GM18526 (cell line): ENCODE data around the gene WAPL.
A peak's percentile ranks its signal among the peaks of the same experiment; 100 is the strongest.

Source experiments
- POLR2A ChIP-seq: IDR thresholded peaks from 3 replicates; pipeline ENCODE4 v1.6.1; 2011; ENCODE audit not compliant: insufficient read length; ENCODE audit errors: extremely low read depth

The WAPL gene

DNA sequence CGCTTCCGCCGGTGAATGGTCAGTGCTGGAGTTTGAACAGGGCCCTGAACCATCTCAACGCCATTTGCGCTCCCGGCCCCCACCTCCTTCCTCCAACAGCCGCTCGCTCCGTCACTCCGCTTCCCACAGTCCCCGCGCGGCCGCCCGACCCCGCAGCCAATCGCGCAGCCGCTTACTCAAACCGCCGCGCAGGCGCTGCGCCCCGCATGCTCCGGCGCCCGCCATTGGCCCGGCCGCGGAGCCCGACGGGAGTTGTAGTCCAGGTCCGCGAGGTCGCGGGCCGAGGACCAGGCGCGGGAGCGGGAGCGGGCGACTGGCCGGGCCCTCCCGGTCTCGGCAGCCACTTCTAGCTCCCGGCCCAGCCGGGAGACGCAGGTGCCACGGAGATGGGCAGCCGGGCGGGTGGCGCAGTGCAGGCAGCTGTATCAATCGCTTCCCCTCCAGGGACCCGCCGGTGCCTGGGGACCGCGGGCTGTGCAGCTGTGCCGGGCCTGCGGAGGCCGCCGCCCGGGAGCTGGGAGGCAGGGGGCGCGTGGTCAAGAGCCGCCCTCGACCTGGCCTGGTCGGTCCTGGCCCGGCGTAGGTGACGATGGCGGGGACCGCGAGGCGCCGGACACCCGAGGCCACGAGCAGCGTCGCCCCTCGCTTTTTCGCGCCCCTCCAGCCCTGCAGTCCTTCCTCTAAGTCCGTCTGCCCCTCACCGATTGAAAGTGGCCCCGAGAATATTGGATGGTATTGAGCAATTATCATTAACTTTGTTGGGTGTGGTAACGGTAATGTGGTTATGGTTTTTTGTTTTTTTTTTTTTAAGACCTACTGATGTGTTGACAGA, at the start of gene WAPL:
TSS of gene WAPL (minus strand) at position 115 of the 832 bp plus-strand sequence. CDS start 3,723 bp downstream, outside the sequence.
- peak; percentile 67 for TF ChIP-seq POLR2A

DNA sequence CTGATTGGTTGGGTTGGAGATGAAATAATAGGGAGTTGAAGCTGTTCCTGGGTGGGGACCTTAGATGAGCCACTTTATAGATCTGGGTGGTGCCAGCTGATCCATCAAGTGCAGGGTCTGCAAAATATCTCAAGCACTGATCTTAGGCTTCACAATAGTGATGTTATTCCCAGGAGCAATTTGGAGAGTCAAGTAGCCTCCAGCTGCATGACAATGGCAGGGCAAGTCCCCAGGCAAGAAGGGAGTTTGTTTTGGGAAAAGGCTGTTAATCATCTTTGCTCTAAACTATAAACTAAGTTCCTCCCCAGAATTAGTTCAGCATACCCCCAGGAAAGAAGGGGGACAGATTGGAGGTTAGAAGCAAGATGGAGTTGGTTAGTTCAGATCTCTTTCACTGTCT, 47.7 kb upstream of the WAPL start:
- TF ChIP-seq POLR2A = no peak

DNA sequence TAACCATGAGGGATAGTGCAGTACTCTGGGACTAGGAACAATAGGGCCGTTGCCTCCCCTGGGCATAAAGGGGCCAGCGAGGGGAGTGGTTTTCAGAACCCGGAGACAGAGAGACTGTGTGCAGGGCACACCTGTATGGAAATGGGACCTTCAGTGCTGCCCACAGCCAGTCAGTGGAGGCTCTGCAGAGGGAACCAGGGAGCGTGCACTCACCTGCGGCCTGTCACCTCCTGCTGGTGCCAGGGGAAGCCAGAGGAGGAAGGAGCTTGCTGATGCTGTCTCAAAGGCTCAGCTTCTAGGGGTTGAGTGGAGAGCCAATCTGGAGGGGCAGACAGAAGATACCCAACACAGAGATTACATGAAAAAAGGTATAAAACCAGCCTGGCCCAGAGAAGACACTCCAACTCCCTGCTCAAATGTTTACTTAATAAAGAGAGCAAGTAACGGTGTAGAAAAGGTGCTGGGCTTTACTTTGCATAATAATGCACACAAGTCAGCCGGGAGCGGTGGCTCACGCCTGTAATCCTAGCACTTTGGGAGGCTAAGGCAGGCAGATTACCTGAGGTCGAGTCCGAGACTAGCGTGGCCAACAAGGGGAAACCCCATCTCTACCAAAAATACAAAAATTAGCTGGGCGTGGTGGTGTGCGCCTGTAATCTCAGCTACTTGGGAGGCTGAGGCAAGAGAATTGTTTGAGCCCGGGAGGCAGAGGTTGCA, 35.5 kb upstream of the WAPL start:
- no peak for TF ChIP-seq POLR2A

DNA sequence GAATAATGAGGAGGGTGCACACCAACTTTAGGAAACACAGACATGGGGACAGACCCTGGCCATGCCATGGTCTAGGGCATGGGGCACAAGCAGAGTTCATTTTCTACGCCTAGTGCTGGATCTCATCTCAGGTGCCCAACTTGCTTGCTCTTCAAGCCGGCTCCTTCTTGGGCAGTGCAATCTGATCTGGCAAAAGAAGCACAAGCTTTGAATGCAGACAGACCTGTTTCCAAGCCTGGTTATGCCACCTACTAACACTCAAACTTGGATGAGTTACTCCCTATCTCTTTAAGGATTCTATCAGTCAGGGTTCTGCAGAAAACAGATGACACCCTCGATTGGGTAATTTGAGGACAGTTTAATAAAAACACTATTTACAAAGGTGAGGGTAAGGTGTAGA, 34.9 kb upstream of the WAPL start:
- no peak for TF ChIP-seq POLR2A

DNA sequence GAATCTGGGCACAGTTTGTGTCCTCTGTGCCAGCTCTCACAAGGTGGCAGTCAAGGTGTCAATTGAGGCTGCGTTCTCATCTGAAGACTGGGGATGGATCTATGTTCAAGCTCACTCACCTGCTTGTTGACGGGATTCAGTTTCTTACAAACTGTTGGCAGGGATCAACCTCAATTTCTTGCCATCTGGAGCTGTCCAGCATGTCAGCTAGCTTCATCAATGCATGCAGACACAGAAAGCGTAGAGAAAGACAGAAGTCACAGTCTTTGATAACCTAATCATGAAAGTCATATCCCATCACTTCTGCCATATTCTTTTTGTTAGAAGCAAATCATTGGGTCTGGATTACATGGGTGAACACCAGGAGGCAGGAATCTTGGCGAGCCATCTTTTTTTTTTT, 32.0 kb upstream of the WAPL start:
- TF ChIP-seq POLR2A = no peak

DNA sequence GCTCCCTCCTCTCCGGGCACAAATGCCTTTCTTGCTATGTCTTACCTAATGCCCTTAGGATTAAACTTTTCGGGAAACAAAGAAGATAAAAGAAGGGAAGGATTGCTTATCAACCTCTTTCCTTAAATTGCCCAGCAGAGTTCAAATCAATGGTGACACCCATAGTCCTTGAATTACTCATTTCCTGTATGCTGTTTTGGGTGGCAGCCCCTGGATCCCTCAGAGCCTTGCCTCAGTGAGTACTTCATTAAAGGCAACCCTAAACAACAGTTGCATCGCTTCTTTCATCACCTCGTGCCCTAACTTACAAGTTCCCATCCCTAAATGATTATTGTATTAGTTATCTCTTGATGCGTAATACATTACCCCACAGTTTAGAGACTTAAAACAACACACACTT, 31.6 kb upstream of the WAPL start:
- TF ChIP-seq POLR2A = no peak

- TF ChIP-seq POLR2A = no peak
Observed at GRCh38 chr10:86547296-86547695, 25.7 kb upstream of the WAPL start.

GRCh38 chr10:86545101-86545500, 23.5 kb upstream of the WAPL start:
- no peak for TF ChIP-seq POLR2A

DNA sequence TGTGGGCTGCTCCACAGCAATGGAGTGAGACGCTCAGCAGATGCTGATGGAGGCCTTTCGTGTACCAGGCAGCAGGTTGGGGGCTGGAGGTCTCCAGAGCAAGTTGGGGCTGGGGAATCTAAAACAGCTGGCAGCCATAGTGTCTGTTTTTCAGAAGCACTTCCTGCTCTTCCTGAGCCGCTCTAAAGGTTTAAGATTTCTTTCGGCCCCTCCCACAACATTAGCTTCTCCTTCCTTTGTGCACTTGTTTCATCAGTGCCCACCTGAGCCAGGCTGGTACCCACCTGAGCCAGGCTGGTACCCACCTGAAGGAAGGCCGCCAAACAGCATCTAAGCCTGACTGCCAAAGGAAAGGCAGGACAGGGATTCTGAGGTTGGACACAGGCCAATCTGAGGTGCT, 18.4 kb upstream of the WAPL start:
- TF ChIP-seq POLR2A = no peak

DNA sequence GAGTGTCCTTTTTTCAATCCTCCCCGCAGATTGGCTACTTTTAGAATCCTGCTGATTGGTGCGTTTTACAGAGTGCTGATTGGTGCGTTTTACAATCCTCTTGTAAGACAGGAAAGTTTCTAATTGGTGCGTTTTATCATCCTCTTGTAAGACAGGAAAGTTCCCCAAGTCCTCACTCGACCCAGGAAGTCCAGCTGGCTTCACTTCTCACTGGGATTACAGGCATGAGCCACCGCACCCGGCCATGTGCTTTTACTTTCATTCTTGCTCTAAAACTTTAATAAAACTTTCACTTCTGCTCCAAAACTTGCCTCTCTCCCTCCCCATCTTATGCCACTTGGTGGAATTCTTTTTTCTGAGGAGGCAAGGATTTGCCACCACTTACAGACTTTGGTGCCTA, 17.0 kb upstream of the WAPL start:
- no peak for TF ChIP-seq POLR2A

- TF ChIP-seq POLR2A = no peak
Observed at GRCh38 chr10:86536294-86536861, 14.8 kb upstream of the WAPL start.

DNA sequence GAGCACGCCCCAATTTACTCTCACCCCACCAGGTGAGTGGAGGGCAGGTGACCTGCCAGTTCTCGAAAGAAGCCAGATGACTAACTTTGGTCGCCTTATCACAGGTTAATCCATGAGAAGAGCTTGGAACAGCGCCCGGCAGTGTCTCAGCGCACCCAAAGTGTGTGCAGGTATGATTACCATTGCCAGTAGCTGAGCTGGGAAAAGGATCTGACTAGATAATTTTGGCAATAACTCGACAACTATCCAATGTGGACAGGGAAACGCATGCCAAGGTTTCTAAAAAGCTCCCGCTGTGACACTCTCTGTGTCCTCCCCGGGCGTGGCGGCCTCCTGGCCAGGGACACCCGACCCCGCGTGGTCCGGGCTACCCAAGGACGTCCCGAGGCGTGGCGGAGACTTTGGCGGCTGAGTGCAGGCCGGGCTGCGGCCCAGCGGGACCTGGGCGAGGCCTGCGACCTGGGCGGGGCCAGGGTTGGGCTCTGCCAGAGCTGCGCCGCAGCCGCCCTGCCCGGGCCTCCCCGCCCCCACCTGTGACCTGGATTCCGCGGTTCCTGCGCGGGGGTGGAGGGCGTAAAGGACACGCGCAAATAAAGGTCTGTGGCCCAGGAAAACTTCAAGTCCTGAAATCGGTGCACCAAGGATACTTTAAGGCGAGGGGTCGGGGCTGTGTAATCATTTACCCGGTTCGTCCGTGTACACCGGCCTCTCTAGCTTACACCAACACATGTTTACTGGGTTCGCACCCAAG, 13.7 kb upstream of the WAPL start:
- no peak for TF ChIP-seq POLR2A

- no peak for TF ChIP-seq POLR2A
Observed at GRCh38 chr10:86533328-86533727, 11.7 kb upstream of the WAPL start.

GRCh38 chr10:86526606-86527005, 5.0 kb upstream of the WAPL start:
- no peak for TF ChIP-seq POLR2A

DNA sequence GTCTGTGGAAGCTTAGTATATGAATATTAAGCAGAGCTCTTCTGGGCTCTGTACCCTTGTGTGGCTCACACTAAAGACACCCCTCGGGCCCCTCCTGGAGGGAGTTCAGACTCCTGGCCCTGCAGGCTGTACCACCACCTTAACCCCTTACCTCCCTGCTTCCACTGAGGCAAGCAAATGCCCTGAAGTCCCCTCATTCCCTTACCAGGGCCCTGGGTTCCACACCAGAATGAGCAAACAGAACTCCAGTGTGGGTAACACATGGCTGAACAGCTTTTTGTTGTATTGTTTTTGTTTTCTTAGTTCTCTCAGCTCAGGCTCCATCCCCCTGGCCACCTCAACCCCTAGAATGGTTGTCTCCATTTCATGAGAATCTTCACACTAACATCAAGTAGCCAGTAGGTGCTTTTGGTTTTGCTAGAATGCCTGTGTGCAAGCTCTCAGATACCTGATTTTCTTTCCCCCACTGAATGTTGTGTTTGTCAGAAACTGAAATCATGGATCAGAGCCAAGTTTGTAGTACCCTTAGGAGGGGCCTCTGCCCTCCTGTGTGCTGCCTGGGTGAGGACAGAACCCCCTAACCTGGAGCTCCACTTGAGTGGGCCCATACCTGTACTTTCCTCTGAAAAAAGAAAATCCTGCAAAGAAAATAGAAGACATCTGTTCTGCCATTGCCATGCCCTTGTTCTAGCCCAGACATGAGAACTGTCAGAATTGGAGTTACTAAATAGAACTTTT, 2.8 kb upstream of the WAPL start:
- no peak for TF ChIP-seq POLR2A
